Fibroblast of lung (primary cell): ENCODE results near the gene FRMD4A.

Source experiments
- EZH2 ChIP-seq: IDR thresholded peaks from 2 replicates; pipeline ENCODE4 v1.5.1; 2012; ENCODE audit warnings: low read length, control low read depth, mild to moderate bottlenecking; ENCODE audit errors: missing control alignments
- TF ChIP-seq, protein P1 (sequence below), 2 donors: IDR thresholded peaks in 1 of 2; conservative IDR thresholded peaks in 1 of 2; 1 replicate in 1 of 2; 2 replicates in 1 of 2; pipeline ENCODE4 v1.5.1; 2011 to 2012; ENCODE audit warnings: low read length in 2 of 2, control low read depth in 1 of 2, inconsistent platforms in 1 of 2, low read depth in 1 of 2, mild to moderate bottlenecking in 1 of 2

GRCh38 chr10:13822490-13822889, 508.2 kb downstream of the FRMD4A start:
- TF ChIP-seq, protein P1, sequence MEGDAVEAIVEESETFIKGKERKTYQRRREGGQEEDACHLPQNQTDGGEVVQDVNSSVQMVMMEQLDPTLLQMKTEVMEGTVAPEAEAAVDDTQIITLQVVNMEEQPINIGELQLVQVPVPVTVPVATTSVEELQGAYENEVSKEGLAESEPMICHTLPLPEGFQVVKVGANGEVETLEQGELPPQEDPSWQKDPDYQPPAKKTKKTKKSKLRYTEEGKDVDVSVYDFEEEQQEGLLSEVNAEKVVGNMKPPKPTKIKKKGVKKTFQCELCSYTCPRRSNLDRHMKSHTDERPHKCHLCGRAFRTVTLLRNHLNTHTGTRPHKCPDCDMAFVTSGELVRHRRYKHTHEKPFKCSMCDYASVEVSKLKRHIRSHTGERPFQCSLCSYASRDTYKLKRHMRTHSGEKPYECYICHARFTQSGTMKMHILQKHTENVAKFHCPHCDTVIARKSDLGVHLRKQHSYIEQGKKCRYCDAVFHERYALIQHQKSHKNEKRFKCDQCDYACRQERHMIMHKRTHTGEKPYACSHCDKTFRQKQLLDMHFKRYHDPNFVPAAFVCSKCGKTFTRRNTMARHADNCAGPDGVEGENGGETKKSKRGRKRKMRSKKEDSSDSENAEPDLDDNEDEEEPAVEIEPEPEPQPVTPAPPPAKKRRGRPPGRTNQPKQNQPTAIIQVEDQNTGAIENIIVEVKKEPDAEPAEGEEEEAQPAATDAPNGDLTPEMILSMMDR (conservative IDR thresholded peaks at IDR 0.05 in 1 of 2, IDR thresholded peaks at IDR 0.05 in 1 of 2; ENCODE audit: low read depth in 1 of 2, low read length in 2 of 2): no peak
- no peak for TF ChIP-seq EZH2
